Vagina (tissue), 2 donors: ENCODE results near the gene ANKHD1. TPM values are rescaled to one million over a fixed set of nuclear protein-coding genes. Genes with fewer than 3 reads are reported as not detected.

Source experiments
- DNase-seq, 2 donors: peaks; one replicate each; pipeline ENCODE4 v3.0.0-alpha.2; 2017; ENCODE audit errors: extremely low spot score in 2 of 2
- H3K27ac ChIP-seq: fragments of 200-600 bp; sonication (generic); one replicate; pipeline ENCODE4 v1.5.1; 2019
- H3K27me3 ChIP-seq: fragments of 200-600 bp; sonication (generic); one replicate; pipeline ENCODE4 v1.5.1; 2019
- H3K36me3 ChIP-seq, 2 donors: fragments of 200-600 bp; sonication (generic); one replicate each; pipeline ENCODE4 v1.5.1; 2017 to 2019
- H3K4me1 ChIP-seq: fragments of 200-600 bp; sonication (generic); one replicate; pipeline ENCODE4 v1.5.1; 2019
- H3K4me3 ChIP-seq, 2 donors: fragments of 200-600 bp; sonication (generic); 1 replicate in 1 of 2; 2 replicates in 1 of 2; pipeline ENCODE4 v1.5.1; 2016 to 2019
- H3K9me3 ChIP-seq: fragments of 200-600 bp; sonication (generic); one replicate; pipeline ENCODE4 v1.5.1; 2019
- POLR2A ChIP-seq, 2 donors: fragments of 450-650 bp; IDR thresholded peaks; one replicate each; pipeline ENCODE4 v1.6.1; 2017; ENCODE audit warnings: antibody characterized with exemption in 2 of 2, mild to moderate bottlenecking in 2 of 2, moderate library complexity in 2 of 2
- POLR2AphosphoS5 ChIP-seq, 2 donors: sonication (generic); formaldehyde crosslinking; IDR thresholded peaks; one replicate each; pipeline ENCODE4 v1.9.0; 2017; ENCODE audit warnings: antibody characterized with exemption in 2 of 2, mild to moderate bottlenecking in 2 of 2, low read depth in 1 of 2; ENCODE audit not compliant: insufficient read depth in 1 of 2
- intact Hi-C: fragments of 100-400 bp; cut with DNase I; formaldehyde crosslinking; loops from one replicate; pipeline ENCODE4 v1.15.1; 2023
- total RNA-seq: library from RNA; depleted of rRNA; stranded (reverse); fragments of >200 nt; gene quantifications from one replicate; pipeline ENCODE4 v1.2.3, GENCODE V29; 2016
- TF ChIP-seq, protein P1 (sequence below), 3 experiments: fragments of 450-650 bp in 2 of 3; fragments of 200-600 bp in 1 of 3; sonication (generic) in 1 of 3; IDR thresholded peaks; one replicate each; pipeline ENCODE4 v1.5.1; 2017 to 2019; ENCODE audit warnings: antibody characterized with exemption in 3 of 3, mild to moderate bottlenecking in 2 of 3, moderate library complexity in 2 of 3

Gene ANKHD1
- total RNA-seq, 1 donor from 2014 or later: 140 TPM

DNA sequence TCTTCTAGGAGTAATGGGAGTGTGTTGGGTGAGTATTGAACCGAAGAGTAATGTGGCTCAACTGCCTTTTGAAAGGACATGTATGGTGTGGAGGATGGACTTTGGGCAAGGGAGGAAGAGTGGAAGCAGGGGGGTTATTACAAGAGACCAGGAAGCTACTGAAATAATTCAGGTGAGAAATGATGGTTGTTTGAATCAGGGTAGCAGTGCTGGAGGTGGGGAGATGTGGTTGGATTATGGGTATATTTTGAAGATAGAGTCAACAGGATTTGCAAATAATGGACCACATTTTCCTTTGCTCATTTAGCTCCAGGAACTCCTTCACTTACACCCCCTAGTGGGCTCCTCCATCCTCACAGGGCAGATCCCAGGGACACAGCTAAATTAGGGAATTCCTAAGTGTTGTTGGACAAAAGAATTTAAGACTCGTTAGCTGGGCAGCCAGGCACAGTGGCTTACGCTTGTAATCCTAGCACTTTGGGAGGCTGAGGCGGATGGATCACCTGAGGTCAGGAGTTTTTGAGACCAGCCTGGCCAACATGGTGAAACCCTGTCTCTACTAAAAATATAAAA, 42.8 kb upstream of the ANKHD1 start:
- H3K9me3 ChIP-seq: no peaks in the 10 kb centered on the region
- H3K27ac ChIP-seq: no peak overlapping the region
- no peaks in the 10 kb centered on the region for H3K36me3 ChIP-seq
- intact Hi-C loops: no loop called here
- H3K4me1 ChIP-seq: peaks cover 15% of the 10 kb centered on the region
- no peak overlapping the region for H3K4me3 ChIP-seq
- TF ChIP-seq POLR2AphosphoS5 (IDR thresholded peaks at IDR 0.05; ENCODE audit: insufficient read depth in 1 of 2, low read depth in 1 of 2) (no peak), POLR2A (IDR thresholded peaks at IDR 0.05) (no peak)
- TF ChIP-seq, protein P1, sequence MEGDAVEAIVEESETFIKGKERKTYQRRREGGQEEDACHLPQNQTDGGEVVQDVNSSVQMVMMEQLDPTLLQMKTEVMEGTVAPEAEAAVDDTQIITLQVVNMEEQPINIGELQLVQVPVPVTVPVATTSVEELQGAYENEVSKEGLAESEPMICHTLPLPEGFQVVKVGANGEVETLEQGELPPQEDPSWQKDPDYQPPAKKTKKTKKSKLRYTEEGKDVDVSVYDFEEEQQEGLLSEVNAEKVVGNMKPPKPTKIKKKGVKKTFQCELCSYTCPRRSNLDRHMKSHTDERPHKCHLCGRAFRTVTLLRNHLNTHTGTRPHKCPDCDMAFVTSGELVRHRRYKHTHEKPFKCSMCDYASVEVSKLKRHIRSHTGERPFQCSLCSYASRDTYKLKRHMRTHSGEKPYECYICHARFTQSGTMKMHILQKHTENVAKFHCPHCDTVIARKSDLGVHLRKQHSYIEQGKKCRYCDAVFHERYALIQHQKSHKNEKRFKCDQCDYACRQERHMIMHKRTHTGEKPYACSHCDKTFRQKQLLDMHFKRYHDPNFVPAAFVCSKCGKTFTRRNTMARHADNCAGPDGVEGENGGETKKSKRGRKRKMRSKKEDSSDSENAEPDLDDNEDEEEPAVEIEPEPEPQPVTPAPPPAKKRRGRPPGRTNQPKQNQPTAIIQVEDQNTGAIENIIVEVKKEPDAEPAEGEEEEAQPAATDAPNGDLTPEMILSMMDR (IDR thresholded peaks at IDR 0.05): no peak
- no peaks in the 10 kb centered on the region for H3K27me3 ChIP-seq
- DNase-seq: no peak

- H3K4me1 ChIP-seq: peaks cover 15% of the 10 kb centered on the region
- H3K36me3 ChIP-seq: no peaks in the 10 kb centered on the region
- intact Hi-C loops: no loop called here
- no peak within 1 kb of the TSS for H3K4me3 ChIP-seq
- no peaks in the 10 kb centered on the region for H3K27me3 ChIP-seq
- DNase-seq: no peak
- H3K27ac ChIP-seq: no peak within 1 kb of the TSS
- H3K9me3 ChIP-seq: no peaks in the 10 kb centered on the region
- TF ChIP-seq POLR2AphosphoS5 (IDR thresholded peaks at IDR 0.05; ENCODE audit: insufficient read depth in 1 of 2, low read depth in 1 of 2) (no peak), POLR2A (IDR thresholded peaks at IDR 0.05) (no peak)
- TF ChIP-seq, protein P1 (IDR thresholded peaks at IDR 0.05): no peak
Observed at GRCh38 chr5:140360101-140360500, 41.5 kb upstream of the ANKHD1 start, which contains the start of gene SLC4A9. Gene SLC4A9 (plus strand): TSS chr5:140360194. CDS start chr5:140360237, 43 bp downstream.

DNA sequence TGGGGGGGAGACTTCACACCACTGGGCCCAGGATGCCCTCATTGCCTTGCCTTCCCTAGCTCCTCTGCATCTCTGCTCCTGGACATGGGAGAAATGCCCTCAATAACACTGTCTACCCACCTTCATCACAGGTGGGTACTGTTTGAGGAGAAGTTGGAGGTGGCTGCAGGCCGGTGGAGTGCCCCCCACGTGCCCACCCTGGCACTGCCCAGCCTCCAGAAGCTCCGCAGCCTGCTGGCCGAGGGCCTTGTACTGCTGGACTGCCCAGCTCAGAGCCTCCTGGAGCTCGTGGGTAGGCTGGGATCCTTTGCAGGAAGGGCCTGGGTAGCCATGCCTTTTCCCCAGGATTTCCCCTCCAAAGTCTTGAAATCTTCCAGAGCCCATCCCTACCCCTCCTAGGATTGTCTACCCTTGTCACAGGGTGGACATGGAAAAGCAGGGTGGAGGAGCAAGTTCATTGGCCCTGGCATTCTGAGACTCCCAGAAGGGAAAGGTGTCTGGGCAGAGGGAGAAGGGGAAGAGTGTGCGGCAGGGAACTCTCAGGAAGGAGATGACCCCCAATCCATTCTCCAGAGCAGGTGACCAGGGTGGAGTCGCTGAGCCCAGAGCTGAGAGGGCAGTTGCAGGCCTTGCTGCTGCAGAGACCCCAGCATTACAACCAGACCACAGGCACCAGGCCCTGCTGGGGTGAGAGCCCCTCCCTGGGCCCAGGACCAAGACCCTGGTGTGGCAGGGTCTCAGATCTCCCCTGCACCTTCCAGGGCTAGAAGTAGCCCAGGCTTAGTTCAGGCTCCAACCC, 40.8 kb upstream of the ANKHD1 start:
- Histone ChIP-seq H3K27ac (no peak overlapping the region), H3K9me3 (no peaks in the 10 kb centered on the region), H3K27me3 (no peaks in the 10 kb centered on the region), H3K4me3 (no peak overlapping the region), H3K36me3 (no peaks in the 10 kb centered on the region), H3K4me1 (peaks cover 15% of the 10 kb centered on the region)
- TF ChIP-seq POLR2A (IDR thresholded peaks at IDR 0.05): no peak
- TF ChIP-seq, protein P1 (IDR thresholded peaks at IDR 0.05): no peak
- TF ChIP-seq POLR2AphosphoS5 (IDR thresholded peaks at IDR 0.05; ENCODE audit: insufficient read depth in 1 of 2, low read depth in 1 of 2): no peak
- intact Hi-C loops: no loop called here
- DNase-seq: no peak

DNA sequence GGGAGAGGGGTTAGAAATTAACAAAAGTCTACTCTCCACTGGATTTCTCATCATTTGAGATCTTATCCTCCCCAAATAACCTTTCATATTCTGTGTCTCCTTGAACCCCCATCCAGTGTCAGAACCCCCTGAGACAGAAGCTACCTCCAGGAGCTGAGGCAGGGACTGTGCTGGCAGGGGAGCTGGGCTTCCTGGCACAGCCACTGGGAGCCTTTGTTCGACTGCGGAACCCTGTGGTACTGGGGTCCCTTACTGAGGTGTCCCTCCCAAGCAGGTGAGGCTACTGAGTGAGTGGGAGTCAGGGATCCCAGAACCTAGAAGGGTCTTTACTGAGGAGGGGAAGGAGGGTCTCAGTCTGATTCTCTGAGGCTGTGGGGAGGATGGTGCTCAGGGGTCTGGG, 39.7 kb upstream of the ANKHD1 start:
- TF ChIP-seq POLR2AphosphoS5 (IDR thresholded peaks at IDR 0.05; ENCODE audit: insufficient read depth in 1 of 2, low read depth in 1 of 2): no peak
- TF ChIP-seq, protein P1 (IDR thresholded peaks at IDR 0.05): no peak
- no peak for TF ChIP-seq POLR2A (IDR thresholded peaks at IDR 0.05)
- Histone ChIP-seq H3K36me3 (no peaks in the 10 kb centered on the region), H3K27ac (no peak overlapping the region), H3K4me1 (peaks cover 21% of the 10 kb centered on the region), H3K9me3 (no peaks in the 10 kb centered on the region), H3K27me3 (no peaks in the 10 kb centered on the region), H3K4me3 (no peak overlapping the region)
- DNase-seq: no peak
- intact Hi-C loops: no loop called here

- Histone ChIP-seq H3K4me3 (no peak overlapping the region), H3K4me1 (peaks cover 19% of the 10 kb centered on the region), H3K36me3 (no peaks in the 10 kb centered on the region), H3K27me3 (no peaks in the 10 kb centered on the region), H3K27ac (no peak overlapping the region), H3K9me3 (no peaks in the 10 kb centered on the region)
- no peak for TF ChIP-seq POLR2A (IDR thresholded peaks at IDR 0.05)
- TF ChIP-seq POLR2AphosphoS5 (IDR thresholded peaks at IDR 0.05; ENCODE audit: insufficient read depth in 1 of 2, low read depth in 1 of 2): no peak
- TF ChIP-seq, protein P1 (IDR thresholded peaks at IDR 0.05): no peak
- DNase-seq: no peak
- intact Hi-C loops: no loop called here
Observed at GRCh38 chr5:140362311-140362710, 39.3 kb upstream of the ANKHD1 start.
